ENCODE measurements around the gene HADH.

Gene HADH

DNA sequence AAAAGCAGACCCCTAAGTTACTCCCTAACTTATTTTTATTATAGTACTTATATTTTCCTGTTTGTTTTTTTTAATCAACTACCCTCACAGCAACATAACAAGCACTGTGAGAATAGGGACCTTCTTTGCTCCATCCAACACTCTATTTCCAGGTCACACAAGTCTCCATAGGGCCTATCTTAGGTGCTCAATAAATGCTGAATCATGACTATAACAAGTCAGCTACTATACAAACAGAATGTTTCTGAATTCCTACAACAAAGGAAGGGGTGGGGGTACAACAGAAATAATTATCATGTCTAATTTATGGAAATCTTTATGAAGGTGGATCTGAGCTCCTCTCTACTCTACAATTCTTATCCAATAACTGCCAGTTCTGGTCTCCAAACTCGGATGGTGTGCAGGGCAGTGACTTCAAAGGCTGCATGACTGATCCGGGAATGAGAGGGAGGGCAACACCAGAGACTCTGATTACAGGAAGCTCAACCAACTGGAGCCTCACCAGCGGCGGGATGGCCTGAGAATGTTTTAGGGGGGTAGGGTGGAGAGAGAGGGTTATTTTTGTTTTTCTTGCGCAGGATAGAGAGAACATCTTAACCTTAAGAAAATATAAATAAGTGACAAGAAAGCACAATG lies 71.1 kb downstream of the HADH start:
- no peak for DNase-seq

DNA sequence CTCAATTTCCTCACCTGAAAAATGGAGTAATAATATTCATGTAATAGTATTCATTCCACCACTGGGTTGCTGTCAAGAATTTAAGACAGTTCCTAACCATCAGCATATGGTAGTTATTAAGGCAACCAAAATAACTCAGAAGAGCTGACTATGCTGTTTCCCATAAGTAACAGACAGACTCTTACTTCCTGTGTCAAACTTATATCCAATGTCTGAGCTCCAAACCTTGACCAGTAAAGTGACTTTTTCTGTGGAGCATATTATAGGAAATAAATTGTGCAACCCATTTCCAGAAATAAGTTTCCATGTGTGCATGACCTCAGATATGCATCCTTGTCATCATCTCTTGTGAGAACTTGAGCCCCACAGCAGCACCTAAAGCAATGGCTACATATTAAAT lies 78.8 kb downstream of the HADH start:
- no peak for DNase-seq

DNA sequence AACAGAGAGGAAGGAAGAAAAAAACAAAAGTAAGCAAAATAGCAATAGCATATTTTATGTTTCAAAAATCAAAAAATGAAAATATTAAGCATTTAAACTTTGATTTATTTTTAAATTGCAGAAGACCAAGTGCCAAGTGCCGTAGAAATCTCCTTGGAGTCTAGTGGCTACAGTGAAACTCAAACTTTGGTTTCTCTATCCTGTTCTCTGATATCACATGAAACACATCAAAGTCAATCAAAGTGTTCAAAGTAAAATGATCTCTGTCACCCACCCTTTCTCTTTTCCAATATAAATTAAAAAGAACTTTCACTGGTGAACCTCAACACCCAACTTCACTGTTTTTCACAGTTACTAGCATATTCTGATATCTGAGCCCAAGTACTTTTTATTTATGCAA lies 81.1 kb downstream of the HADH start:
- no peak for DNase-seq

DNA sequence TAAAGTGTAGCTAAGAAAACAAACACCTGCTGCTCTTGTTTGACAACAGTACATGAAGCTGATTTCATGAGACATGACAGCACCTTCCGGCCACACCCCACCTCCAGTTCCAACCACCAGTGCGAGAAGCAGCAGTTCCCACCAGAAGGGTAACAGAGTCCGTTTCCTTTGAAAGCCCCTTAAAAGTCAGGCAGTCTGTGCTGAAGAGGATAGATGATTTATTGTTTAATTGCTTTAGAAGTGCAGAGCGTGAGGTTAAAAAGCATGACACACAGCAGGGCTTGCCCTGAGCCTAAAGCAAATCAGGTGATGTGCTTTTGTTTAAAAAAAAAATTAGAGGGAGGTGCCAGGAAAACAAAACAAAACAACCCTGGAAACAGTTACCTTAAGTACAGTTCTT lies 82.6 kb downstream of the HADH start:
- DNase-seq: no peak

DNA sequence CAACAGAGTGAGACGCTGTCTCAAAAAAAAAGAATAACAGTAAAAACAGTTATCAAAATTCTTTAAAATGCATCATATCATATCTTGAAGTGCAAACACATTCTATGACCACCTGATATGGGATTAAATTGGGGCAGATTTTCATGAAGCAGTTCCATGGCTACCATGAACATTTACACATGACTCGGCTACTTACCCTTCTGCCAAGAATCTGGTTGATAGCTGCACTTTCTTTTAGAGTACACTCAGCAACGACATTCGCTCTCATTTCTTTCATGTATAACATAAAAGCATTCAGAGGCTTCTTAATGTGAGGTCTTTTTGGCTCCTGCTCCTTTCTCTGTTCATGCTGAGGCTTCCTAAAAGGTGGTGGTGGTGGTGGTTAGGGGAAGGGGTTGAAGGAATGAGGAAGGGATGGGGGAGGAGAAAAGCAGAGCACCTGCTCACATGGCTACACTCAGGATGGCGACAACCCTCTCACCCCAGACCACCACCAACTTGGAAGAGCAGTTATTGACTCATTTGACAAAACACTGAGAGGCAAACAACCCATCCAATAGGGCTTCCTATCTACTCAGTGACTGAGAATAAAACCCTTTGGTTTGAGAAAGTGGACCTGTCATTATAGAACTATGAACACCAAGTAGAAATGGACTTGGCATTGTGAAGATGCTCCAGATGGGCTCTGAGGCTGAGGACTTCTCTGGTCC lies 88.5 kb downstream of the HADH start:
- DNase-seq: no peak

DNA sequence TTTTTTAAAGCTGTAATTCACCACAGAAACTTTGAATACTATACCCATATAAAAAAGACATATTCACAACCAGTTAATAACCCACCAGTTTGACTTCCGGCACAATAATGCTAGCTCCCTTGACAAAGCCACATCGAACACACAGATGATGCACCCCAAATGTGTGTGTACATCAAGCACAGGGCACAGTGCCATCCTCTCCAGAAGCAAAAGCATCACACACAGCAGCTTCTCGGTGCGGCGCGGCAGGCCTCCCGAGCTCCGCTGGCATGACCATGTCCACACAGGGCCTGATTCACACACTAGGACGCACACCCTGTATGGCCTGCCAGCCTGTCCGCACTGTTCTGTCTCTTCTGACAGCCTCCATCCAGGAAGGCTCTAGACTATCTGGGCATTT lies 91.1 kb downstream of the HADH start:
- DNase-seq: no peak

DNA sequence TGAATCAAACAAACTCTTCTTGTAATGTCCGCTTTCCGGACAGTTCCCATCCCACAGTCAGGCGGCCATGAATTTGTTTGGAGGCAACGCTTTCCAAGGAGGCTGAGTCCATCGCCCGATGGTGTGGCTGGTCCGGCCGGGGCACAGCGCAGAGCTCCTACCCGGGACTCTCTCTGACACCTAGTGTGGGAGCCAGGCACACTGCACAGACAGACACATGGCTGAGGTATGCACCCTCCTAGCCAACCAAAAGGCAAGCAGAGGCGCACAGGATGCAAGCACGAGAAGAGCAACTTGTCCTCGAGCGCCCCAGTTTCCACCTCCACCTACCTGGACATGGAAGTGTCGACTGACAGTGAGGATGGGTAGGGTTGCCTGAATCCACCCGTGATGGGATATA lies 91.6 kb downstream of the HADH start:
- DNase-seq: no peak

All from hematopoietic multipotent progenitor cell treated with erythropoietin and hydrocortisone succinate and interleukin-3 and kit ligand, for 8 days (in vitro differentiated cells).